Neural cell (in vitro differentiated cells): ENCODE data around the gene IFFO2. TPM values are rescaled to one million over a fixed set of nuclear protein-coding genes. Genes with fewer than 3 reads are reported as not detected.

Experiments
- H2AFZ ChIP-seq: fragments of 200-600, 300-800 bp; sonication (generic), shearing (Covaris generic); 2 replicates; pipeline ENCODE4 v1.6.0; 2014; ENCODE audit warnings: low read depth, mild to moderate bottlenecking, antibody characterized with exemption, low read length, moderate library complexity
- H3F3A ChIP-seq: fragments of 200-600 bp; shearing (Covaris generic); 2 replicates; pipeline ENCODE4 v1.6.1; 2016; ENCODE audit warnings: mild to moderate bottlenecking, moderate library complexity, mixed read lengths, antibody characterized with exemption, low read length; ENCODE audit not compliant: insufficient read depth, poor library complexity, severe bottlenecking
- H3K27ac ChIP-seq: fragments of 200-600, 300-800 bp; sonication (generic), shearing (Covaris generic); 2 replicates; pipeline ENCODE4 v1.5.1; 2014; ENCODE audit warnings: mild to moderate bottlenecking, low read length, moderate library complexity
- H3K27me3 ChIP-seq: fragments of 300-800, 200-600 bp; sonication (generic), shearing (Covaris generic); 2 replicates; pipeline ENCODE4 v1.6.0; 2014; ENCODE audit warnings: mild to moderate bottlenecking, low read depth, low read length, moderate library complexity; ENCODE audit not compliant: insufficient read depth
- H3K36me3 ChIP-seq: fragments of 300-800, 200-600 bp; sonication (generic), shearing (Covaris generic); 2 replicates; pipeline ENCODE4 v1.5.1; 2014; ENCODE audit warnings: mild to moderate bottlenecking, antibody characterized with exemption, low read length, moderate library complexity; ENCODE audit not compliant: insufficient read depth
- H3K4me2 ChIP-seq: fragments of 300-800, 200-600 bp; sonication (generic), shearing (Covaris generic); 2 replicates; pipeline ENCODE4 v1.6.0; 2014; ENCODE audit warnings: mild to moderate bottlenecking, low read length
- H3K4me3 ChIP-seq: fragments of 300-800, 200-600 bp; sonication (generic), shearing (Covaris generic); 2 replicates; pipeline ENCODE4 v1.5.1; 2014; ENCODE audit warnings: mild to moderate bottlenecking, low read length, moderate library complexity
- H3K79me2 ChIP-seq: fragments of 200-600 bp; shearing (Covaris generic); replicated peaks from 2 replicates; pipeline ENCODE4 v1.6.0; 2014; ENCODE audit warnings: mild to moderate bottlenecking, low read length, moderate library complexity; ENCODE audit not compliant: insufficient read depth
- H3K9ac ChIP-seq: fragments of 300-800, 200-600 bp; sonication (generic), shearing (Covaris generic); 2 replicates; pipeline ENCODE4 v1.6.1; 2016; ENCODE audit warnings: mild to moderate bottlenecking, low read length, mixed read lengths
- H3K9me2 ChIP-seq: fragments of 200-600 bp; shearing (Covaris generic); 2 replicates; pipeline ENCODE4 v1.6.1; 2016; ENCODE audit warnings: mild to moderate bottlenecking, low read length, mixed read lengths; ENCODE audit not compliant: insufficient read depth
- H3K9me3 ChIP-seq: fragments of 200-600, 300-800 bp; sonication (generic), shearing (Covaris generic); 2 replicates; pipeline ENCODE4 v1.6.1; 2016; ENCODE audit warnings: mild to moderate bottlenecking, mixed run types, low read length, moderate library complexity, mixed read lengths
- H4K20me1 ChIP-seq: fragments of 200-600 bp; shearing (Covaris generic); 2 replicates; pipeline ENCODE4 v1.6.1; 2016; ENCODE audit warnings: mild to moderate bottlenecking, mixed run types; ENCODE audit not compliant: insufficient read depth
- CTCF ChIP-seq: fragments of 450-650 bp; IDR thresholded peaks from 2 replicates; pipeline ENCODE4 v1.5.1; 2014; ENCODE audit warnings: antibody characterized with exemption, mild to moderate bottlenecking, moderate library complexity; ENCODE audit not compliant: poor library complexity, severe bottlenecking
- EZH2 ChIP-seq: fragments of 200-600, 300-800 bp; shearing (Covaris generic), sonication (generic); IDR thresholded peaks from 2 replicates; pipeline ENCODE4 v1.6.1; 2014; ENCODE audit warnings: antibody characterized with exemption, low read length, borderline replicate concordance, mild to moderate bottlenecking; ENCODE audit not compliant: insufficient read depth, poor library complexity, severe bottlenecking
- MXI1 ChIP-seq: fragments of 450-650 bp; conservative IDR thresholded peaks from 2 replicates; pipeline ENCODE4 v1.6.1; 2014; ENCODE audit warnings: antibody characterized with exemption, mild to moderate bottlenecking; ENCODE audit not compliant: poor library complexity, severe bottlenecking
- POLR2AphosphoS5 ChIP-seq: IDR thresholded peaks from 2 replicates; pipeline ENCODE4 v1.6.1; 2012
- RAD21 ChIP-seq: fragments of 450-650 bp; conservative IDR thresholded peaks from 2 replicates; pipeline ENCODE4 v1.6.1; 2014; ENCODE audit warnings: antibody characterized with exemption, mild to moderate bottlenecking, moderate library complexity
- polyA plus RNA-seq: library from polyadenylated mRNA; depleted of rRNA; stranded (reverse); fragments of >200 nt; gene quantifications from 2 replicates; pipeline ENCODE4 v1.2.3, GENCODE V29; 2014

The IFFO2 gene
- polyA plus RNA-seq, 1 donor from 2014 or later, result 2.6 TPM

- Histone ChIP-seq H3K36me3 (no peaks in the 10 kb centered on the region), H3F3A (no peaks in the 10 kb centered on the region), H2AFZ (no peak overlapping the region), H3K9ac (peak overlapping the region; percentile 11), H4K20me1 (no peaks in the 10 kb centered on the region), H3K79me2 (peaks cover under 1% of the 10 kb centered on the region), H3K9me2 (no peaks in the 10 kb centered on the region), H3K27ac (no peak overlapping the region), H3K9me3 (no peaks in the 10 kb centered on the region), H3K27me3 (peaks cover 11% of the 10 kb centered on the region), H3K4me3 (no peak overlapping the region), H3K4me2 (no peak overlapping the region)
- TF ChIP-seq CTCF, result peak; percentile 34
- TF ChIP-seq MXI1, result no peak
Measured at GRCh38 chr1:18949686-18950400, 6.6 kb downstream of the IFFO2 start.

- H2AFZ ChIP-seq, result no peak overlapping the region
- H3K27ac ChIP-seq, result no peak overlapping the region
- H3K79me2 ChIP-seq, result no peaks in the 10 kb centered on the region
- no peak overlapping the region for H3K4me2 ChIP-seq
- TF ChIP-seq RAD21 (no peak), EZH2 (no peak), MXI1 (no peak), CTCF (no peak), POLR2AphosphoS5 (no peak)
- peak overlapping the region; percentile 11 for H3K9ac ChIP-seq
- H3K4me3 ChIP-seq, result no peak overlapping the region
- H3K9me2 ChIP-seq, result no peaks in the 10 kb centered on the region
- no peaks in the 10 kb centered on the region for H4K20me1 ChIP-seq
- no peaks in the 10 kb centered on the region for H3F3A ChIP-seq
- no peaks in the 10 kb centered on the region for H3K9me3 ChIP-seq
- no peaks in the 10 kb centered on the region for H3K36me3 ChIP-seq
- H3K27me3 ChIP-seq, result peaks cover 5% of the 10 kb centered on the region
Measured at GRCh38 chr1:18948913-18949685, 7.4 kb downstream of the IFFO2 start.
